Ectodermal cell (in vitro differentiated cells): ENCODE results near the gene ALDH3B2.

Source experiments
- H3K27ac ChIP-seq: 2 replicates; pipeline ENCODE4 v1.7.0; 2013; ENCODE audit warnings: mild to moderate bottlenecking, low read depth, low read length; ENCODE audit not compliant: insufficient read depth, poor library complexity, severe bottlenecking
- H3K27me3 ChIP-seq: 2 replicates; pipeline ENCODE4 v1.7.0; 2013; ENCODE audit warnings: mild to moderate bottlenecking, low read length; ENCODE audit not compliant: insufficient read depth, control insufficient read depth, poor library complexity, severe bottlenecking
- H3K36me3 ChIP-seq: one replicate; pipeline ENCODE4 v1.7.0; 2013; ENCODE audit warnings: low read length; ENCODE audit not compliant: control insufficient read depth, insufficient read depth
- H3K4me1 ChIP-seq: one replicate; pipeline ENCODE4 v1.7.0; 2013; ENCODE audit warnings: low read length; ENCODE audit not compliant: control insufficient read depth, insufficient read depth
- H3K4me3 ChIP-seq: 2 replicates; pipeline ENCODE4 v1.7.0; 2013; ENCODE audit warnings: low read depth, low read length, control low read depth; ENCODE audit not compliant: insufficient read depth
- H3K9me3 ChIP-seq: 2 replicates; pipeline ENCODE4 v1.7.0; 2013; ENCODE audit warnings: mild to moderate bottlenecking, low read length, moderate library complexity; ENCODE audit not compliant: control insufficient read depth
- WGBS, 2 experiments: methylation state at CpG; one replicate each; pipeline ENCODE4 v1.1.7; 2013; ENCODE audit warnings: missing lambda C conversion rate in 2 of 2; 5-methylcytosine and 5-hydroxymethylcytosine counted together

Gene ALDH3B2

DNA sequence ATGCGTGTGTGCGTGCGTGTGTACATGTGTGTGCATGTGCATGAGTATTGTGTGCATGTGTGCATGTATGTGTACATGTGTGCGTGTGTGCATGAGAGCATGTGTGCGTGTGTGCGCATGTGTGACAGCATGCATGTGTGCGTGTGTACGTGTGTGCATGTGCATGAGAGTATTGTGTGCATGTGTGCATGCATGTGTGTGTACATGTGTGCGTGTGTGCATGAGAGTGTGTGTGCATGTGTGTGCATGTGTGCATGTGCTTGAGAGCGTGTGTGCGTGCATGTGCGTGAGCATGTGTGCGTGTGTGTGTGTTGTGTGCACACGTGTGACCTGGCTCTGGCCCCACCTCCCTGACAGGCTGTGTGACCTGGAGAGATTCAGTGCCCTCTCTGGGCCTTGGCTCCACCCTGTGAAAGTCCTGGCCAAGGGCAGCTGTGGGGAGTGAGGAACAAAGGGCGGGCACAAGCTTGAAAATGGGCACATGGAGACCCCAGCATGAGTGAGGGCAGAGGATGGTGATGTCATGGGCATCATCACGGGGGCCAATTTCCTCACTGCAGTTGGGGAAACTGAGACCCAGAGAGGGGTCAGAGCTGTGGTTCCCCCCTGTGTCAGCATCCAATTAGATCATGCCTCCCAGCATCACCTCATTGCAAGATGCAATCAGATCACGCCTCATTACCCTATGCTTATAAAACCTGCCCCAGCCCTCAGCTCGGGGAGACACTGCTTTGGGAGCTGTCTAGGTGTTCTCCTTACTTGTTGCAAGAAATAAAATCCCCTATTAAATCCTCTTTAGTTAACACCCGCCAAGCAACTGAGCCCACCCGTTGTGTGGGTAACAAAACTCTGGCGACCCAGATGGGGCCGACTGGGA is 24.6 kb downstream of the ALDH3B2 start:
- H3K4me1 ChIP-seq, result no peaks in the 10 kb centered on the region
- no peak overlapping the region for H3K27ac ChIP-seq
- H3K9me3 ChIP-seq, result no peaks in the 10 kb centered on the region
- no peak overlapping the region for H3K4me3 ChIP-seq
- WGBS, 2 experiments, result 88 to 90% methylated on average over 22 of the region's 22 CpGs
- H3K36me3 ChIP-seq, result no peaks in the 10 kb centered on the region
- H3K27me3 ChIP-seq, result no peaks in the 10 kb centered on the region

DNA sequence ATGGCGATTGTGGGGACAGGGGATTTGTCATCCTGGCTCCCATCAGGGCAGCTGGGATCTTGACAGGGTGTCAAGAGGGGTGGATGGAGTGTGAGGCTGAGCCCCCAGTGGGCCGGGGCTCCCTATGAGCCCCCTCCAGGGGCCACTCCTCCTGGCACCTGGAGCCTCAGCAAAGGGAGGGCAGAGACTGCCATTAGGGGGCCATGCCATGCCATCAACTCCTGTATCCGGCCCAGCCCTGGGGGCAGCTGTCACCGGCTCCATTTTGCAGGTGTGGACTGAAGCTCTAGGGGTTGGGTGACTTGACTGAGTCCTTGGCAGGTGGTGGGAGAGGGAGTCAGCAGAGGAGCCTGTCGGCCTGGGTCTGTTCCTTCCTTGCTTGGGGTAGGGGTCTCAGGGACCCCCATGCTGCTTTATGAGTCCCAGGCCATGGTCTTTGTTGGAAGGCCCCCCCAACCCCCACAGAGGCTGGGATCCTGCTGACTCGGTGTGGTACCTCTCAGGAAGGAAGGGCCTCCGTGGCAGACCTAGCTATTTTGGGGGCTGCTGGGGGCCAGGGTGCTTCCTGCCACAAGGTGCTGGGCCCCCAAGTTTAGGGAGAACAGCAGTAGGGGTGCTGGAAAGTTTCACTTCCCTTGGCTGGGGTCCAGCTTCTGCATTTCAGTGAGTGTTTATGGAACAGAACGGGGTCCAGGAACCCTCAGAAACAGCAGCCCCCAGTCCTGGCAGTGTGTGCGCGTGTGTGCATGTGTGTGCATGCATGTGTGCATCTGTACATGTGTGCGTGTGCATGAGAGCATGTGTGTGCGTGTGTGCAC is 25.4 kb downstream of the ALDH3B2 start:
- WGBS, 2 experiments, result 93 to 94% methylated on average over 12 of the region's 12 CpGs
- no peaks in the 10 kb centered on the region for H3K36me3 ChIP-seq
- no peaks in the 10 kb centered on the region for H3K9me3 ChIP-seq
- no peaks in the 10 kb centered on the region for H3K27me3 ChIP-seq
- H3K4me1 ChIP-seq, result no peaks in the 10 kb centered on the region
- no peak overlapping the region for H3K4me3 ChIP-seq
- H3K27ac ChIP-seq, result no peak overlapping the region

GRCh38 chr11:67648140-67648795 is 26.2 kb downstream of the ALDH3B2 start:
- Histone ChIP-seq H3K9me3 (no peaks in the 10 kb centered on the region), H3K36me3 (no peaks in the 10 kb centered on the region), H3K27me3 (no peaks in the 10 kb centered on the region), H3K4me3 (no peak overlapping the region), H3K4me1 (no peaks in the 10 kb centered on the region), H3K27ac (no peak overlapping the region)
- 67 to 69% methylated on average over 12 of the region's 12 CpGs for WGBS, 2 experiments

- H3K27me3 ChIP-seq, result no peaks in the 10 kb centered on the region
- WGBS, 2 experiments, result 89 to 92% methylated on average over 15 of the region's 15 CpGs
Measured at GRCh38 chr11:67647471-67647870, 27.0 kb downstream of the ALDH3B2 start.

GRCh38 chr11:67646535-67647336 is 27.7 kb downstream of the ALDH3B2 start:
- no peak overlapping the region for H3K4me3 ChIP-seq
- no peaks in the 10 kb centered on the region for H3K9me3 ChIP-seq
- H3K36me3 ChIP-seq, result no peaks in the 10 kb centered on the region
- WGBS, 2 experiments, result 90 to 91% methylated on average over 24 of the region's 24 CpGs
- H3K27me3 ChIP-seq, result no peaks in the 10 kb centered on the region
- H3K27ac ChIP-seq, result no peak overlapping the region
- no peaks in the 10 kb centered on the region for H3K4me1 ChIP-seq

More at GRCh38 chr11:67647471-67647870, 27.0 kb downstream of the ALDH3B2 start:
- Histone ChIP-seq H3K4me1 (no peaks in the 10 kb centered on the region), H3K4me3 (no peak overlapping the region), H3K27ac (no peak overlapping the region), H3K36me3 (no peaks in the 10 kb centered on the region), H3K9me3 (no peaks in the 10 kb centered on the region)

DNA sequence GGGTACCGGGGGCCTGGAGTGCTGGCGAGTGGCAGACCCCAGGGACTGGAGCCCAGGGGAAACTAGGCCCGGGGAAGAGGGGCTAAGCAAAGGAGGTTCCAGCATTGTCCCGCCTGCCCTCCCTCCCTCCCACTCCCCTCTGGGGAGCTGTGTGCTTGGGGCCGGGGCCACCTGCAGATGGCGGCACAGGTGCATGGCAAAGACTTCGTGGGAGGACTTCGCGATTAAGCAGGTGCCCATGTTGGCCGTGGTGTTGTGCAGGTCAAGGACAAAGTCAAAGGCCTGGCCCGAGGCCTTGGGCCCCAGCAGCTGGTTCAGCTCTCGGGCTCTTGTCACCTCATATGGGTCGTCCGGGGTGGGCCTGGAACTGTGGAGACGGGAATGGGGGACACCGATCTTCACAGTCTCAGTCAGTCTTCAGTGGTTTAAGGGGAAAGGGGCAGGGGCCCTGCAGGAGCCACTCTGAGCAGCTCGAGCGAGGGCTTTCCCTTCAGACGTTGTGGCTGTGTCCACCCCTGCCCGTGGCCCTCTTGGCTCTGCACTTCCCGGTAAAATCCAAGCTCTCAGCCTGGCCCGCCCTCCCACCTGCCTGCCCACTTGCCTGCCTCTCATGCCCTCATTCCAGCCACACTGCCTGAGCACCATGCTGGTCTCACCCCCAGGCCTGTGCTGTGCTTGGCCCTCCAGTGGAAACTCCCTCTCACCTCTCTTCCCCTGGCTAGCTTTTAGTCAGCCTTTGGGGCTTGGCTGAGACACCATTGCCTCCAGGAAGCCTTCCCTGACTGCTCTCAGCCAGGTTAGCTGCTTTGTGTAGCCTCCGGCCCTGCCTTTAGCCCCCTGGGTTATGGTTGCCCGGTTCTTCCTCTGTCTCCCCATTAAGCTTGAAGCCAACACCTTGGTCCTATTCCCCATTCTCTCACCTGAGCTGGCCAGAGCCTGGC is 28.6 kb downstream of the ALDH3B2 start:
- H3K4me1 ChIP-seq, result peaks cover 2% of the 10 kb centered on the region
- H3K27ac ChIP-seq, result no peak overlapping the region
- 87 to 89% methylated on average over 24 of the region's 24 CpGs for WGBS, 2 experiments
- H3K9me3 ChIP-seq, result no peaks in the 10 kb centered on the region
- no peaks in the 10 kb centered on the region for H3K36me3 ChIP-seq
- no peaks in the 10 kb centered on the region for H3K27me3 ChIP-seq
- no peak overlapping the region for H3K4me3 ChIP-seq

DNA sequence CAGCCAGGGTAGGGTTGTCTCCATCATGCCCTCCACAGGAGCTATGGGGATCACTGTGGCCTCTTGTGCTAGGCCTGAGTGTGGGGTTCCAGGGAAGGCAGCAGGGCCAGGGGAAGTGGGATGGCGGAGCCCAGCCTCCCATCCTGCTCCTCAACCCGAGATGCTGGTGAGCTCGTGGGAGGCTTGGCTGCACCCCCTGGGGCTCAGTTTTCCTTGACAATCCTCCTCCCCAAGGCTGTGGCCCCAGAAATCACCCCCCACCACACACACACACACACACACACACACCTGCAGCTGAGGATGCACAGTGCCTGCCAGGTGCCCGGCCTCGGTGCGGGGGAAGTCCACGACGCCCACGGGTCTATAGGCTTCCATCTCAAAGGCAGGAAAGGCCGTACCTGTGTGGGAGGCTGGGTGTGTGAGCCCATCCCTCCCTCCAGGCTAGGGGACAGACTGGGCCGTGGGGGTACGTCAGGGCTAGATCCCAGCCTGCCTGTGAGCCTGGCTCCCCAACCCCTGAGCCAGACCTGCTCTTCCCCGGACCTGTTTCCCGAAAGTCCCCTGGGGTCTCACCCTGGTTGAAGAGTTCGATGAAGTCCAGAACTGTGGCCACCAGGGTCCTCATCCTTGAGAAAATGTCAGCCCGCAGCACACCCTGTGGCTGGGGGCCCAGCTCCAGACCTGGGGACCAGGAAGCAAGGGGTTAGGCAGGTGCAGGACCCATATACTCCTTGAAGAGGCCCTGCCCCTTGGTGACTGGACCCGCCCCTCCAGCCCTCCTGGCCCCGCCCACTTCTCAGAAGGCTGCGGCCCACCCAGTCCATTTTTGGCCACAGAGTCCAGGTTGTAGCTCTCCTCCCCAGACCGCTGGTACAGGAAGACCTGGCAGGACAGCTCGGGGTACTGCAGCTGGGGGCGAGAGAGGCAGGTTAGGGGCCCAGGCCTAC is 29.7 kb downstream of the ALDH3B2 start:
- Histone ChIP-seq H3K9me3 (no peaks in the 10 kb centered on the region), H3K36me3 (no peaks in the 10 kb centered on the region), H3K4me3 (no peak overlapping the region), H3K4me1 (peaks cover 11% of the 10 kb centered on the region), H3K27me3 (peaks cover 7% of the 10 kb centered on the region), H3K27ac (no peak overlapping the region)
- 94% methylated on average over 22 of the region's 22 CpGs for WGBS, 2 experiments

DNA sequence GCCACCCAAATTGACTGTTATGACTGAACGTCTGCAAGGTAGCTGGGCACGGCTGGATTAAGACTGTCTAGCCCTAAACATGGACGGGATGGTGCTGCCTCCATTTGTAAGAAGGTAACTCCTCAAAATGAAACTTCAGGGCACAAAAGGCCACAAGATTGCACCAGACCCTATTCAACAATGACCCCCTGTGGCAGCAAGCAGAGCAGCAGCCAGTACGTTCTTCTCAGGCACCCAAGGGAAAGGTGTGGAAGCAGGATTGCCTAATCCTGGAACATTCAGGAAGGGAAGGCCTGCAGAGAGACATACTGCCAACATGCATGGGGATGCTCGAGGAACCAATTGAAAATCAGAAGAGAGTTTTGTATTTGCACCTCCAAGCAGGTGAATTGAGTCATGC is 30.4 kb downstream of the ALDH3B2 start:
- Histone ChIP-seq H3K4me3 (no peak overlapping the region), H3K27me3 (peaks cover 12% of the 10 kb centered on the region), H3K4me1 (peaks cover 15% of the 10 kb centered on the region), H3K27ac (no peak overlapping the region), H3K9me3 (no peaks in the 10 kb centered on the region), H3K36me3 (no peaks in the 10 kb centered on the region)
- WGBS, 2 experiments, result 77 to 85% methylated on average over 5 of the region's 5 CpGs
